ENCODE measurements around the gene CNP. TPM values are rescaled to one million over a fixed set of nuclear protein-coding genes. Genes with fewer than 3 reads are reported as not detected.

CNP gene
- total and polyA plus RNA-seq, 8 donors = 26.3 to 45.8 (median 32.1) TPM

DNA sequence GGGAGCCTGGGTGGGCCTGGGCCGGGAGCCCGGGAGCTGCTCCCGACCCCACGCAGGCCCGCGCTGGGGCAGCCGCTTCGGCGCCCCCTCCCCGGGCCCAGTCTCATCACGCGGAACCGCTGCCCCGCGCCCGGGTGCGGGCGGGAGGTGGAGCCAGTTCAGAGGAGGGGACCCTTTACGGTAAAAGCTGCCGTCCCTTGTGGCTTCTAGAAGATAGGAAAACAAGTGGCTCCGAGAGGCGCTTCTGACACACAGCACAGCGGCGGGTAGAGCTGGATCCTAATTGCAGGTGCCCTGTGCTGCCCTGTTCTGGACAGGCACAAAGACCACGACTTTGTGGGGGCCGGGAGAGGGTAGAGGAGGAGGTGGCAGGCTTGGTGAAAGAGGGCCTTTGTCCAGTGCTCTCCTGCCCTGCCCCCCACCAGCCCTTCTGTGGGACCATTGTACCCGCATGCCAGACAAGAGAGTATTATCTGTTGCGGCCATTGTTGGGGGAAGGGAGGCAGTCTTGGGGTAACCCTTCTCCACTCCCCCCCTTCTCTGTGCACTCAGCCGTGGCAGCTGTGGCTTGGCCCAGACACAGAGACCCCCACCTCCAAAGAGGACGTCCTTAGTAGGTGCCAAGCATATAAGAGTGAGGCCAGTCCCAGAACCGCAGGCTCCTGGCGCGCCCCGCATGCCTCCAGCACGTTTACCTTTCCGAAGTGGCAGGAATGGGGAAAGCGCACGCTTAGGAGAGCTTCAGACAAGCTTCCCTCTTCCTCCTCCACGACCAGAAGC is 736 bp downstream of the CNP start:
- TF ChIP-seq, protein P1, sequence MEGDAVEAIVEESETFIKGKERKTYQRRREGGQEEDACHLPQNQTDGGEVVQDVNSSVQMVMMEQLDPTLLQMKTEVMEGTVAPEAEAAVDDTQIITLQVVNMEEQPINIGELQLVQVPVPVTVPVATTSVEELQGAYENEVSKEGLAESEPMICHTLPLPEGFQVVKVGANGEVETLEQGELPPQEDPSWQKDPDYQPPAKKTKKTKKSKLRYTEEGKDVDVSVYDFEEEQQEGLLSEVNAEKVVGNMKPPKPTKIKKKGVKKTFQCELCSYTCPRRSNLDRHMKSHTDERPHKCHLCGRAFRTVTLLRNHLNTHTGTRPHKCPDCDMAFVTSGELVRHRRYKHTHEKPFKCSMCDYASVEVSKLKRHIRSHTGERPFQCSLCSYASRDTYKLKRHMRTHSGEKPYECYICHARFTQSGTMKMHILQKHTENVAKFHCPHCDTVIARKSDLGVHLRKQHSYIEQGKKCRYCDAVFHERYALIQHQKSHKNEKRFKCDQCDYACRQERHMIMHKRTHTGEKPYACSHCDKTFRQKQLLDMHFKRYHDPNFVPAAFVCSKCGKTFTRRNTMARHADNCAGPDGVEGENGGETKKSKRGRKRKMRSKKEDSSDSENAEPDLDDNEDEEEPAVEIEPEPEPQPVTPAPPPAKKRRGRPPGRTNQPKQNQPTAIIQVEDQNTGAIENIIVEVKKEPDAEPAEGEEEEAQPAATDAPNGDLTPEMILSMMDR (IDR thresholded peaks at IDR 0.05) = no peak
- Histone ChIP-seq H3K9me3 (no peaks in the 10 kb centered on the region), H3K27ac (peak overlapping the region; percentile 79 to 87 (median 82)), H3K27me3 (no peaks in the 10 kb centered on the region), H3K4me3 (peak overlapping the region; percentile 86 to 95 (median 90)), H3K36me3 (peaks cover 0 to 8% (median 0%) of the 10 kb centered on the region in 3 donors), H3K4me1 (peaks cover 14 to 35% (median 18%) of the 10 kb centered on the region in 3 donors)
- ATAC-seq = peak in 3 of 4 donors; percentile 0 to 1 (median 0)
- intact Hi-C loops (cut with DNase I) = loop anchor here in 1 of 3 donors (10.0 kb wide), 1 partner anchor 147 kb away; the partner anchor contains the start of gene DHX58
- no peak for FAIRE-seq
- WGBS, 2 donors = 4 to 8% methylated on average over 30 to 39 of the region's 39 CpGs
- DNase-seq = peak; percentile 35 to 76 (median 54)

DNA sequence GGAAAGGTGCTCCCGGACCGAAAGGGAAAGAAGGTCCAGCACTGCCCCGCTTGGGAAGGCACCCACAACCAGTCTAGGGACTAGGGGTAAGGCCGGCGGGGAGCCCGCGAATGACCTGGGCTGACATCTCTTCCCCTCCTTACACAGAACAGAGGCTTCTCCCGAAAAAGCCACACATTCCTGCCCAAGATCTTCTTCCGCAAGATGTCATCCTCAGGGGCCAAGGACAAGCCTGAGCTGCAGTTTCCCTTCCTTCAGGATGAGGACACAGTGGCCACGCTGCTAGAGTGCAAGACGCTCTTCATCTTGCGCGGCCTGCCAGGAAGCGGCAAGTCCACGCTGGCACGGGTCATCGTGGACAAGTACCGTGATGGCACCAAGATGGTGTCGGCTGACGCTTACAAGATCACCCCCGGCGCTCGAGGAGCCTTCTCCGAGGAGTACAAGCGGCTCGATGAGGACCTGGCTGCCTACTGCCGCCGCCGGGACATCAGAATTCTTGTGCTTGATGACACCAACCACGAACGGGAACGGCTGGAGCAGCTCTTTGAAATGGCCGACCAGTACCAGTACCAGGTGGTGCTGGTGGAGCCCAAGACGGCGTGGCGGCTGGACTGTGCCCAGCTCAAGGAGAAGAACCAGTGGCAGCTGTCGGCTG is 1.5 kb downstream of the CNP start:
- H3K27ac ChIP-seq = peak overlapping the region; percentile 79 to 87 (median 82)

DNA sequence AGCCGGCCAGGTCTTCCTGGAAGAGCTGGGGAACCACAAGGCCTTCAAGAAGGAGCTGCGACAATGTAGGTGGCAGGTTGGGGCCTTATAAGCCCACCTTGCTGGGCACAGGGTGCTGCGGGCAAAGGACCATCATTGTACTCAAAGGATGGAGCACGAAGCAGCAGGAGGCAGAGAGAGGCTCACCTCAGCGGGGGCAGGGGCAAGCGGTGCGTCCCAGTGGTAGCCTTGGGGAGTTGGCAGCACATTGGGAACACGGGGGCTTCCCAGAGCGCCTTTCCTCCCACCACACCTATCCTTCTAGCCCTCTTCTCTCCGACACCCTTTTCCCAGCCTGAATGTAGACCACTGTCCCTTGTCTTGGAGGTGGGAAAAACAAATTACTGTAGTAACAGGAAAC is 2.1 kb downstream of the CNP start:
- Histone ChIP-seq H3K4me1 (peaks cover 17 to 42% (median 24%) of the 10 kb centered on the region in 3 donors), H3K27me3 (no peaks in the 10 kb centered on the region), H3K4me3 (no peak overlapping the region), H3K9me3 (no peaks in the 10 kb centered on the region), H3K36me3 (peaks cover 0 to 8% (median 0%) of the 10 kb centered on the region in 3 donors), H3K27ac (no peak overlapping the region)
- intact Hi-C loops (cut with DNase I) = loop anchor here in 1 of 3 donors (10.0 kb wide), 1 partner anchor 146 kb away; the partner anchor contains the start of gene DHX58
- TF ChIP-seq, protein P1 (IDR thresholded peaks at IDR 0.05) = no peak
- ATAC-seq (no peak), FAIRE-seq (no peak), DNase-seq (no peak)
- WGBS, 2 donors = 85 to 91% methylated on average over 10 of the region's 10 CpGs

More for the DNA sequence above, 1.5 kb downstream of the CNP start:
- Histone ChIP-seq H3K4me1 (peaks cover 13 to 36% (median 18%) of the 10 kb centered on the region in 3 donors), H3K27me3 (no peaks in the 10 kb centered on the region), H3K9me3 (no peaks in the 10 kb centered on the region), H3K4me3 (peak overlapping the region; percentile 86 to 95 (median 90)), H3K36me3 (peaks cover 0 to 8% (median 0%) of the 10 kb centered on the region in 3 donors)
- FAIRE-seq (no peak), ATAC-seq (no peak), DNase-seq (peak in 1 of 6 donors; percentile 75)
- intact Hi-C loops (cut with DNase I) = loop anchor here in 1 of 3 donors (10.0 kb wide), 1 partner anchor 147 kb away; the partner anchor contains the start of gene DHX58
- WGBS, 2 donors = 71 to 80% methylated on average over 37 of the region's 37 CpGs
- TF ChIP-seq, protein P1 (IDR thresholded peaks at IDR 0.05) = no peak

DNA sequence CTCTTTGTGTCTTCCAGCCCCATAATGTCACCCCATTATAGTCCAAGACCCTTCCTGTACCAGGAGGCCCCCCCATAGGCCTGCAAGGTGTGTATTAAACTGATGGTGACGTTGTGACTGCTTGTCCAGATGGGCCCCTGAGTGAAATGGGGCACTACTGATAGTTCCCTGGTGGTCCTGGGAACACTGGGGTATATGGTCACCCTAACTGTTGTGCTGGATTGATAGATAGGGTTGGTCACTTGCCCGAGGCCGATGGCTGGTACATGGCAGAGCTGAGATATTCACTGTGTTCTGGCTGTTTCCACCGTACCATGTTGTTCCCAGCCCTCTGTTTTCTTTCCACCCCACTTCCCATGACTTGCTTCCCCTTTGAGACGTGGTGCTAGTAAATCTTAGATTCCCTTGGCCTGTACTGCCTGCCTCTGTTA is 4.3 kb downstream of the CNP start:
- no peak for FAIRE-seq
- no peak for DNase-seq
- TF ChIP-seq, protein P1 (IDR thresholded peaks at IDR 0.05) = no peak
- intact Hi-C loops (cut with DNase I) = no loop called here
- H3K27ac ChIP-seq = no peak overlapping the region
- no peaks in the 10 kb centered on the region for H3K27me3 ChIP-seq
- peaks cover 21 to 40% (median 21%) of the 10 kb centered on the region in 3 donors for H3K4me1 ChIP-seq
- H3K9me3 ChIP-seq = no peaks in the 10 kb centered on the region
- H3K4me3 ChIP-seq = no peak overlapping the region
- peaks cover 0 to 24% (median 5%) of the 10 kb centered on the region in 3 donors for H3K36me3 ChIP-seq
- WGBS, 2 donors = 81 to 85% methylated on average over 5 of the region's 5 CpGs
- no peak for ATAC-seq

All from pancreas (tissue), 10 donors.